SK-MEL-5 (cell line): ENCODE measurements around the gene PCSK5. TPM values are rescaled to one million over a fixed set of nuclear protein-coding genes. Genes with fewer than 3 reads are reported as not detected.
A peak's percentile ranks its signal among the peaks of the same experiment; 100 is the strongest.
"Not testable (repeated sequence)": the region's sequence is repeated elsewhere in the genome, so short reads cannot be mapped to it uniquely, and the experiment has no call there.

Source experiments
- DNase-seq: peaks from one replicate; pipeline ENCODE4 v3.0.0-alpha.2; 2016; ENCODE audit warnings: low read depth, low spot score
- in situ Hi-C: cut with HindIII; loops from 2 replicates; pipeline ENCODE4 v1.10.0; 2016; ENCODE audit warnings: low sequenced_read_pairs, high pct_unique_total_duplicates, low pct_unique_long_range_greater_than_20kb
- polyA plus RNA-seq, 2 experiments: library from polyadenylated mRNA; depleted of rRNA; stranded (reverse); fragments of >200 nt; gene quantifications; 2 replicates each; pipeline ENCODE4 v1.2.3, GENCODE V29; 2015
- total RNA-seq: library from RNA; depleted of rRNA; stranded (reverse); fragments of >200 nt; shearing (Covaris generic); gene quantifications from 2 replicates; pipeline ENCODE4 v1.2.3, GENCODE V29; 2014; rRNA removed

The PCSK5 gene
- 0.08 TPM in 1 of 2 replicates, not detected in the other for total RNA-seq
- polyA plus RNA-seq (2015; cell fraction: cytosol; rRNA removed) = not detected in 2 replicates
- polyA plus RNA-seq (2015; cell fraction: nucleus; rRNA removed) = 0.06 TPM in 1 of 2 replicates, not detected in the other

DNA sequence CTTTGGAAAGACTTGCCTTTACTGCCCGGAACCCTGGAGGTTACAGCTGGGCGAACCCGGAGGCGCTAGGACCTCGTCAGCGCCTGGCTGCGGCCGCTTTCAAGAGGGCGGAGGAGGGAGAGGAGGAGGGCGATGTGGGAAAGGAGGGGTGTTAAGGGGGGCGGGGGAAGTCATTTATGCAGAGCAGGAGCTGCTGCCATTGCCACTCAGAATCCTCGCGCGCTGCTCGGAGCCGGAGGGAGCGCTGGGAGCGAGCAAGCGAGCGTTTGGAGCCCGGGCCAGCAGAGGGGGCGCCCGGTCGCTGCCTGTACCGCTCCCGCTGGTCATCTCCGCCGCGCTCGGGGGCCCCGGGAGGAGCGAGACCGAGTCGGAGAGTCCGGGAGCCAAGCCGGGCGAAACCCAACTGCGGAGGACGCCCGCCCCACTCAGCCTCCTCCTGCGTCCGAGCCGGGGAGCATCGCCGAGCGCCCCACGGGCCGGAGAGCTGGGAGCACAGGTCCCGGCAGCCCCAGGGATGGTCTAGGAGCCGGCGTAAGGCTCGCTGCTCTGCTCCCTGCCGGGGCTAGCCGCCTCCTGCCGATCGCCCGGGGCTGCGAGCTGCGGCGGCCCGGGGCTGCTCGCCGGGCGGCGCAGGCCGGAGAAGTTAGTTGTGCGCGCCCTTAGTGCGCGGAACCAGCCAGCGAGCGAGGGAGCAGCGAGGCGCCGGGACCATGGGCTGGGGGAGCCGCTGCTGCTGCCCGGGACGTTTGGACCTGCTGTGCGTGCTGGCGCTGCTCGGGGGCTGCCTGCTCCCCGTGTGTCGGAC is at the start of gene PCSK5:
PCSK5 (plus strand) TSS at position 202 of the 805 bp plus-strand sequence; CDS start at position 711, 509 bp downstream.
- in situ Hi-C loops = no loop called here
- peak; percentile 65 for DNase-seq

- DNase-seq = no peak
- in situ Hi-C loops = no loop called here
Measured at GRCh38 chr9:75844321-75844720, 46.2 kb upstream of the PCSK5 start.

DNA sequence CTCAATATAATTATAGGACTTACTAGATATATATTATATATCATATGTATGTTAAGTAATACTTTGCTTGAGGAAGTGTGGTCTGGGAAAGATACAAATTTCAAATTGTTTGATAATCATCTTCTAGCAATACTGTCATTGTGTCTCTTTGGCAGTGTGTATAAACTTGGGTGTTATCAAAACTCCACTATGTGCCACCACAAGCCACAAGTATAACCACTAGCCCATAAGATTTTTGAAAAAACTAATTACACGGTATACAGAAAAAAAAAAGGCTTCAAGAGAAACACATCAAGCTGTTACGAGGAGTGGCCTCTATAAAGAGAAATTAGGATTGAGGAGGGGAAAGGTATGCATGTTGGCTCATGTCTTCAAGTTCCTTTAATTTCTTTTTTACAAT is 44.7 kb upstream of the PCSK5 start:
- DNase-seq = no peak
- in situ Hi-C loops = no loop called here

- in situ Hi-C loops = no loop called here
- DNase-seq = no peak
Measured at GRCh38 chr9:75847085-75847484, 43.4 kb upstream of the PCSK5 start.

- no peak for DNase-seq
- in situ Hi-C loops = no loop called here
Measured at GRCh38 chr9:75850459-75851200, 39.8 kb upstream of the PCSK5 start.

DNA sequence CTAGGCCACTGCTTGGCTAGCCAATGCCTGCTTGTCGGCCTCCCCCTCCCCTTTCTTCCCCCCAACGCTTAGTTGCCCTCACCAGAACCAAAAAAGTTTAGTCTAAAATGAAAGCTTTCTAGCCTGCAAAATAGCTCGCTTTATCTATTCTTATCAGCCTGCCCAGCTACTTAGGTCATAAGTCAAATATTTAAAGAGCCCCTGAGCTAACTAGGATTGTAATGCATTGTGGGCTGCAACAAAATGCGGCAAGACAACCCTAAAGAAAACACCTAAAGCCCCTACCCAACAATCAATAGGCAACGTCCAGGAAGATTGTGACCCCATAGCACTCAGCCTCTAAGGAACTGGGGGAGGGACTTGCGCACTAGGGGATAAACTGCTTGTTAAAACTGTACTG is 38.6 kb upstream of the PCSK5 start:
- in situ Hi-C loops = no loop called here
- no peak for DNase-seq

- DNase-seq = no peak
- in situ Hi-C loops = no loop called here
Measured at GRCh38 chr9:75852746-75853145, 37.7 kb upstream of the PCSK5 start.

GRCh38 chr9:75855509-75855908 is 35.0 kb upstream of the PCSK5 start:
- DNase-seq = peak; percentile 65

DNA sequence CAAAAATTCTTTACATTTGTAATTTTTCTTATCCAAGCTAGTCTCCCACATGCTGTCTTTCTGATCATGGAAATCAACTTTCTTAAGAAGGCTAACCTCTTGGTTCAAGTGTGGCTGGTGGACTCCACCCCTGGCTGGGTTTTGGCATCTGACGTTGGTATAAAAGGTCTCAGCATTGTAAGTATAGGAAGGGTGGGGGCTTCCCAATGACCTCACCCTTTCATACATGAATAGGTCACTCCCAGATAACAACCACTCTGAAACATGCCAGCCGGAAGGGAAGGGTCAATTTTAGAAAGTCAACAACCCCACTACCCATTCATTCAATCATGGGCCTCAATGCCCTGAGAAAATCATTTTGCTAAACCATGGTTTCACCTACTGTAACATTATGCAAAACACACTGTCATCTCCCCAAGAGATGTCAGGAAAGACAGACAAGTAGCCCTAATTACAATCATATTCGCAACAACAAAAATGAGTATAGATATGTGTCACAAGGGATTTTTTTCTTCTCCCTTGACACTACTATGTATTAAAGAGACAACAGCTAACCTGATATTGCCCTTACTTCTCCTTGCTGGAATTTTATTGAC is 31.9 kb upstream of the PCSK5 start:
- in situ Hi-C loops = no loop called here

More at GRCh38 chr9:75855509-75855908, 35.0 kb upstream of the PCSK5 start:
- in situ Hi-C loops = no loop called here

DNA sequence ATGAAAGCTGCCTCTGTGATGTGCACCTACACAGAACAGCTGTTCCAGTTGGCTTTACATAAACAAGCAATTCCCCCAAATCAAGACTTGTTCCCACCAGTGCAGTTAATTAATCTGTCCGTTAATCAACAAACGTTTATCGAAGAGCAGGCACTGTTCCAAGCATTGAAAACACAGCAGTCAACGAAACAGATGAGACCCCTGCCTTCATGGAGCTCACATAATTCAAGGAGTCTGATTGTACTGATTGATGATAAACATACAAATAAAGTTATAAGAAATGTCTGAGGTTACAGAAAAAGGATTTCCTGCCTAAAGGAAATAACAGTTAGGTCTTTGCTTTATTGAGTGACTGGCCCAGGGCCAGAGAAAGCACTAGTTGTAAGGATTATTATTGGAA is 26.2 kb upstream of the PCSK5 start:
- no peak for DNase-seq
- in situ Hi-C loops = no loop called here

More for the DNA sequence above, 31.9 kb upstream of the PCSK5 start:
- DNase-seq = no peak

- peak; percentile 70 for DNase-seq
- in situ Hi-C loops = no loop called here
Measured at GRCh38 chr9:75866273-75866871, 24.1 kb upstream of the PCSK5 start.

DNA sequence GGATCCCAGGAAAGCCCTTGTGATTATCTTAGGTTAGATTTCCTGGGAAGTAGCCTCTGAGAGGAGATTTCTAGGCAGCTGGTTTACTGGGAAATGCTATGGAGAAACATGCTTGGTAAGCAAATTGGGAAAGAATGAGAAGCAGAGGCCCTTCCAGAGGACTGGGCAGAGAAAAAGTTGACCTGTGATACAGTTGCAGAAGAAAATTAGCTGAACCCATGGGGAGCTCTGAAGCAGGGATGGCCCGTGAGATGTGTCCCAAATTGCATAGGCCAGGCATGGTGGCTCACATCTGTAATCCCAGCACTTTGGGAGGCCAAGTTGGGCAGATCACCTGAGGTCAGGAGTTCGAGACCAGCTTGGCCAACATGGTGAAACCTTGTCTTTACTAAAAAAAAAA is 21.9 kb upstream of the PCSK5 start:
- in situ Hi-C loops, DNase-seq: not testable (repeated sequence)

DNA sequence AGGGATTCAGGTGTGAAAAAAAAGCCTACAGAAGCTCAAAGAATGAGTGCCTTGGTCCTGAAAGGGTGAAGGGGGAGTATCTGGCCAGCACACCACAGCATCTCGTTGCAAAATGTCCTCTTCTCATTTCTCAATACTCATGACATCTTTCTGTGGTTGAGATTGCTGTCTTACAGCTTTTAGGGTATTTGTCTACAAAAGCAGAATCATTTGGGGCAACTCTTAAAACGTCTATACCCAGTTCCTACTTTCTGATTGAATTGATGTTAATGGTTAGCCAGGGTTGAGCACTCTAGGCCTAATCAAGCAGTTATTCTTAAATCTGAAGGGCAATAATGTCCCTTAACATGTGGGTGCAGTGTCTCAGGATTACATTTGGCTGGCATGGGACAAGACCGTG is 21.2 kb upstream of the PCSK5 start:
- DNase-seq = no peak
- in situ Hi-C loops = no loop called here

GRCh38 chr9:75870450-75870849 is 20.0 kb upstream of the PCSK5 start:
- DNase-seq = no peak
- in situ Hi-C loops = no loop called here

DNA sequence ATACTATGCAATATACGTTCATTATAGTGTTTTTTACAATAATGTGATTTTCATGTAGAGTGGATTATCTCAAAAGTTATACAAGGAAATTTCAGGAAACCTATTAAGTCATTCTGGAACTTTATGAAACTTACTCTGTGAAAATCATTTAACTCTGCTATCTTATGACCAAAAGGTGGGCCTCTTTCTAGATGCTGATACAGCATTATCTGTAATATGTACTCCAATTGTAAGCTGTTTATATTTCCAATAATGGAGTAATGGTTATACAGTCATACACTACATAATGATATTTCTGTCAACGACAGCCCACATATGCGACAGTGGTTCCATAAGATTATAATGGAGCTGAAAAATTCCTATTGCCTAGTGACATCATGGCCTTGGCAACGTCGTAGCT is 18.8 kb upstream of the PCSK5 start:
- DNase-seq = no peak
- in situ Hi-C loops = no loop called here

DNA sequence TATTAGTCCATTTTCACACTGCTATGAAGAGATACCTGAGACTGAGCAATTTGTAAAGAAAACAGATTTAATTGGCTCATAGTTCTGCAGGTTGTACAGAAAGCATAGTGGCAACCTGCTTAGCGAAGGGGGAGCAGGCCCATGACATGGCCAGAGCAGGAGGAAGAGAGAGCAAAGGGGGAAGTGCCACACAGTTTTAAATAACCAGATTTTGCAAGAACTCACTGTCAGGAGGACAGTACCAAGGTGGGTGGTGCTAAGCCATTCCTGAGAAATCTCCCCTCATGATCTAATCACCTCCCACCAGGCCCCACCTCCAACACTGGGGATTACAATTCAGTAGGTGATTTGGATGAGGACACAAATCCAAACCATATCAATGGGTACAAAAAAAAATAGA is 16.8 kb upstream of the PCSK5 start:
- in situ Hi-C loops = no loop called here
- no peak for DNase-seq

DNA sequence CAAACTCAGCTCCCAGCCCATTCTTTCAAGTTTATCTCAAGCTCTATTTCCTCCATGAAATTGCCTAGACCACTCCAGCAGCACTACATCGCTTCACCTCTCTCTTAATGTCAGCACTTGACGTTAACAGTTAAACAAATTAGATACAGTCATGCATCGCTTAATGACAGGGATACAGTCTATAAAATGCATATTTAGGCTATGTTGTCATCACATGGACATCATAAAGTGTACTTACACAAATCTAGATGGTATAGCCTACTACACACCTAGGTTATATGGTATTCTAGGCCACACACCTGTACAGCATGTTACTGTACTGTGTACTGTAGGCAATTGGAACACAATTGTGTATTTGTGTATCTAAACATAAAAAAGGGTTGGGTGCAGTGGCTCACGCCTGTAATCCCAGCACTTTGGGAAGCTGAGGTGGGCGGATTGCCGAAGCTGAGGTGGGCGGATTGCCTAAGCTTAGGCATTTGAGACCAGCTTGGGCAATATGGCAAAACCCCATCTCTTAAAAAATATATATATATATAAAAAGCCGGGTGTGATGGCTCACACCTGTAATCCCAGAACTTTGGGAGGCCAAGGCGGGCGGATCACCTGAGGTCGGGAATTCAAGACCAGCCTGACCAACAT is 13.4 kb upstream of the PCSK5 start:
- no peak for DNase-seq
- in situ Hi-C loops = no loop called here
